GM13976 (cell line): ENCODE results near the gene UEVLD.

Experiments
- DNase-seq: peaks from one replicate; pipeline ENCODE4 v3.0.0; 2012; ENCODE audit warnings: low spot score
- CTCF ChIP-seq: IDR thresholded peaks from 2 replicates; pipeline ENCODE4 v1.5.1; 2012; ENCODE audit warnings: borderline replicate concordance, mild to moderate bottlenecking; ENCODE audit not compliant: insufficient read depth; ENCODE audit errors: extremely low read depth, missing control alignments, control extremely low read depth
- in situ Hi-C: fragments of 300-500 bp; cut with MboI; formaldehyde crosslinking; loops from one replicate; pipeline ENCODE4 v1.12.0; 2022; ENCODE audit warnings: low sequenced_read_pairs, mixed read lengths, inconsistent platforms; ENCODE audit not compliant: unreplicated experiment

Gene UEVLD

DNA sequence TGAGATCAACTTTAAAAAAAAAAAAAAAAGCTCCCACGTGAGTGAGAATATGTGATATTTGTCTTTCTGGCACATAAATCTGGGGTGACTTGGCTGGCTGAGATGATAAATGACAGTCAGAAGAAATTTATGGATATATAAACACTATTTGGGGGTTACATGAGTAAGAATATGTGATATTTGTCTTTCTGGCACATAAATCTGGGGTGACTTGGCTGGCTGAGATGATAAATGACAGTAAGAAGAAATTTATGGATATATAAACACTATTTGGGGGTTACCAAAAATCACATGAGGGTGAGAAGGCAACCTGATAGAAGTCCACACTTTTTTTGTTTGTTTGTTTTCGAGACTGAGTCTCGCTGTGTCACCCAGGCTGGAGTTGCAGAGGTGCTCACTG is 55.2 kb downstream of the UEVLD start:
- in situ Hi-C loops = no loop called here
- DNase-seq = no peak
- TF ChIP-seq CTCF = no peak

DNA sequence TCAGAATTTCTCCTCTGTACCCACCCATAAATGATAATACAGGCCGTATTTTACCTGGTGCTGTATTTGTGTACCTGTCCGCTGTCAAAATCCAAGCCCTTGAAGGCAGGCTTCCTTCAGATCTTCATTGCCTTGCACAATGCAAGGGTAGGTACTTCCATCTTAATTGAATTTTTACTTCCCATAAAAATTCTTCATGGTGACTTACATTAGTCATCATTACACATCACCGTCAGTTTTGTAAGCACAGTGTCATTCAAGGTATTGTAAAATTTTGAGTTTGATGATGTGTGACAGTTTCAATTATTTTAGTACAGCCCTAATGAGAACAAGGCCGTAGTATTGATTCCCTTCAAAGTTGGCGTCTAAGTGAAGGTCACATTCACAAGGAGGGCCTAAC is 61.0 kb downstream of the UEVLD start:
- TF ChIP-seq CTCF = no peak
- in situ Hi-C loops = no loop called here
- no peak for DNase-seq

- DNase-seq = peak; percentile 94
- in situ Hi-C loops = no loop called here
- no peak for TF ChIP-seq CTCF
Measured at GRCh38 chr11:18526521-18527296, 61.8 kb downstream of the UEVLD start, which contains the start of gene TSG101. TSG101 (minus strand) TSS chr11:18526942; CDS start chr11:18526816, 126 bp downstream.

DNA sequence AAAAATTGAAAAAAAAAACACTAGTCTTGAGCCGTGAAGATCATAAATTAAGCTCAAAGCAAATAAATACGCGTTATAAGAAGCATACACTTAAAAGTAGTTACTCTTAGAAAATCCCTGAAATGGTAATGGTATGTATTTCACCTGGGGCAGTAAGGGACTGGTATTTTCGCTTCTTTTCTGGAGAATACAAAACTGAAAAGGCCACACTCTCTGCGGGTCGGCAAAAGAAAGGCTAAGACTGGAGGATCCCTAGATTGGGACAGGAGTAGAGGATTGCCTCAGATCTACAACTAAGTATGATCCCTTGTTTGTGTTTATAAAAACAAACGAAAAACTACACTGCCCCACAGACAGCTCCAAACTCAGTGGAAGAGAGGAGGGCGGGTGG is 62.4 kb downstream of the UEVLD start:
- in situ Hi-C loops = no loop called here
- DNase-seq = no peak
- no peak for TF ChIP-seq CTCF

DNA sequence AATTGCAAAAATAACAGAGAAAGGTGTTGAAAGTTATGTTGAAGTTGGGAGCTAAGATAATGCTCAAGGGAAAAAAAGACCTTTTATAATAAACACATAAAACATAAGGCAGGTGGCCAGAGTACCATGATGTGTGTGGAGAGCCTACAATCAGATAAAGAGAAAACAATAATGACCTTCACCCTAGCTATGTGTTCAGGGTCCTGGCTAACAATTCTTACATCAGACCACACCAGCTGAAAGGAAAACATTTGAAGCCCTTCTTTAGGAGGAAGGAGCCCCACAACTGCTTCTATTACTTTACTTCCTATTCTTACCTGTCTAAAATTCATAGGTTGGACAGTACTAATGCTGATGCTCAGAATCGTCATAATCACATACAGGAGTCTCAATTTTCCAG is 64.3 kb downstream of the UEVLD start:
- no peak for TF ChIP-seq CTCF
- in situ Hi-C loops = no loop called here
- DNase-seq = no peak

DNA sequence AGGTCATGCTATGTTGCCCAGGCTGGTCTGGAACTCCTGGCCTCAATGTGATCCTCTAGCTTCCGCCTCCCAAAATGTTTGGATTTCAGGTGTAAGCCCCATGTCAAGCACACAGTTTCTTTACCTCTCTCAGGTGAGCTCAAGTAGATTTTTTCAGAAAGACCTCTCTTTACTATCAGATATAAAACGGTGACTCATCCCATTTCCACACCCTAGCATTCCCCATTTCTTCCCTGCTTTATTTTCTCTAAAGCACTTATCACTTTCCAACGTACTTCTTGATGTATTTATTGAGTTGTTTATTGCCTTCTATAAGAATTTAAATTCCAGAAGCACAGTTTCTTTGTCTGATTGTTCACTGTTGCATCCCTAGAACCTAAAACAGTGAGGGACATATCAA is 65.5 kb downstream of the UEVLD start:
- DNase-seq = no peak
- in situ Hi-C loops = no loop called here
- no peak for TF ChIP-seq CTCF
